Measurements from ENCODE around the gene PLA2G2C.

DNA sequence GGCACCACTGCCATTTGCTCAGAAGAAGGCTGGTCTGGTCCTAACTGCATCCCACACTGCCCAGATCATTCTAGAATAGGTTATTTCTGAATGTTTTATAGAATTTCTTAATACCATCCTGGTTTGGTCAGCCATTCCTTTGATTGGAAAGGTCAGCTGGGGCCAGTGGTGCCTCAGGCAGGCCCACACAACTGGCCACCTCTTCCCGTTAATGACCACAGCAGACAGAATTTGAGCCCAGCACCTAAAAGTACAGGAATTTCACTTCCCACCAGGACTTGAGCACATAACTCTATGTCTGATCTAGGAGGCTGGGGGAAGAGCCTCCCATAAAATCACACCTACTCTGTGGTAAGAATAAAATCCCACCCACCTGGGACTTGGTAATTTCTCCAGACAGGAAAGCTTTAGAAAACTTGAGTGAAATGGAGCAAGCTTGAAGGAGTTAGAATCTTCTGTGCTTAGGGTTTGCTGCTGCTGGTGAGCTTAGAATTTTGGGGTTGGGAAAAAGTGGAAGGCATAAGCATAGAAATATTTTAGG, 6.6 kb upstream of the PLA2G2C start:
- TF ChIP-seq, protein P1, sequence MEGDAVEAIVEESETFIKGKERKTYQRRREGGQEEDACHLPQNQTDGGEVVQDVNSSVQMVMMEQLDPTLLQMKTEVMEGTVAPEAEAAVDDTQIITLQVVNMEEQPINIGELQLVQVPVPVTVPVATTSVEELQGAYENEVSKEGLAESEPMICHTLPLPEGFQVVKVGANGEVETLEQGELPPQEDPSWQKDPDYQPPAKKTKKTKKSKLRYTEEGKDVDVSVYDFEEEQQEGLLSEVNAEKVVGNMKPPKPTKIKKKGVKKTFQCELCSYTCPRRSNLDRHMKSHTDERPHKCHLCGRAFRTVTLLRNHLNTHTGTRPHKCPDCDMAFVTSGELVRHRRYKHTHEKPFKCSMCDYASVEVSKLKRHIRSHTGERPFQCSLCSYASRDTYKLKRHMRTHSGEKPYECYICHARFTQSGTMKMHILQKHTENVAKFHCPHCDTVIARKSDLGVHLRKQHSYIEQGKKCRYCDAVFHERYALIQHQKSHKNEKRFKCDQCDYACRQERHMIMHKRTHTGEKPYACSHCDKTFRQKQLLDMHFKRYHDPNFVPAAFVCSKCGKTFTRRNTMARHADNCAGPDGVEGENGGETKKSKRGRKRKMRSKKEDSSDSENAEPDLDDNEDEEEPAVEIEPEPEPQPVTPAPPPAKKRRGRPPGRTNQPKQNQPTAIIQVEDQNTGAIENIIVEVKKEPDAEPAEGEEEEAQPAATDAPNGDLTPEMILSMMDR (IDR thresholded peaks at IDR 0.05), result no peak
- no peak for TF ChIP-seq EZH2 (IDR thresholded peaks at IDR 0.05; ENCODE audit: borderline replicate concordance, insufficient read depth, low read depth, low read length, poor library complexity, severe bottlenecking)

Data from B cell (primary cell).